Measurements from ENCODE around the gene ALS2. TPM values are rescaled to one million over a fixed set of nuclear protein-coding genes. Genes with fewer than 3 reads are reported as not detected.

ALS2 gene
- total RNA-seq, 1 experiment from 2014 or later = 38.3 TPM

- H3K4me3 Mint-ChIP-seq (ENCODE audit: unreplicated experiment) = no peak overlapping the region
- H3K36me3 Mint-ChIP-seq (ENCODE audit: insufficient read depth, unreplicated experiment) = no peaks in the 10 kb centered on the region
- CTCF ChIA-PET = interaction anchor here (0.6 kb wide), 1 partner anchor 50 kb away, joined by 3 read pairs; no protein-coding TSS in a partner anchor
- POLR2A ChIA-PET = no interaction called here
- BruUV-seq (replicated peaks) = no TSS peak
- H3K4me3 ChIP-seq (ENCODE audit: low read depth, low read length) = no peak overlapping the region
- no peak overlapping the region for H3K27ac Mint-ChIP-seq (ENCODE audit: unreplicated experiment)
- DNase-seq = no peak
- H3K4me1 ChIP-seq = no peaks in the 10 kb centered on the region
- no peaks in the 10 kb centered on the region for H3K27me3 ChIP-seq (replicated peaks; ENCODE audit: control insufficient read depth, insufficient read depth, low read length)
- peaks cover 17% of the 10 kb centered on the region for H3K27me3 Mint-ChIP-seq (ENCODE audit: insufficient read depth, unreplicated experiment)
- no peaks in the 10 kb centered on the region for H3K9me3 Mint-ChIP-seq (ENCODE audit: unreplicated experiment)
- no peaks in the 10 kb centered on the region for H3K4me1 Mint-ChIP-seq (ENCODE audit: low read depth, unreplicated experiment)
- no peaks in the 10 kb centered on the region for H3K9me3 ChIP-seq
- TF ChIP-seq CTCF (IDR thresholded peaks at IDR 0.05; ENCODE audit: insufficient read depth in 1 of 2, low read depth in 1 of 2, low read length in 1 of 2, severe bottlenecking in 1 of 2, unreplicated experiment in 1 of 2) = no peak
- intact Hi-C loops (cut with micrococcal nuclease; ENCODE audit: unreplicated experiment) = no loop called here
- no peaks in the 10 kb centered on the region for H3K36me3 ChIP-seq (ENCODE audit: control insufficient read depth, insufficient read depth, low read length)
Observed at GRCh38 chr2:201656740-201657139, 124.0 kb downstream of the ALS2 start.

GRCh38 chr2:201656102-201656501 lies 124.6 kb downstream of the ALS2 start:
- no peaks in the 10 kb centered on the region for H3K9me3 ChIP-seq
- Mint-ChIP-seq H3K27me3 (ENCODE audit: insufficient read depth, unreplicated experiment) (peaks cover 19% of the 10 kb centered on the region), H3K36me3 (ENCODE audit: insufficient read depth, unreplicated experiment) (no peaks in the 10 kb centered on the region), H3K27ac (ENCODE audit: unreplicated experiment) (no peak overlapping the region), H3K4me3 (ENCODE audit: unreplicated experiment) (no peak overlapping the region), H3K9me3 (ENCODE audit: unreplicated experiment) (no peaks in the 10 kb centered on the region), H3K4me1 (ENCODE audit: low read depth, unreplicated experiment) (no peaks in the 10 kb centered on the region)
- H3K36me3 ChIP-seq (ENCODE audit: control insufficient read depth, insufficient read depth, low read length) = no peaks in the 10 kb centered on the region
- ChIA-PET CTCF (no interaction called here), POLR2A (no interaction called here)
- TF ChIP-seq CTCF (IDR thresholded peaks at IDR 0.05; ENCODE audit: insufficient read depth in 1 of 2, low read depth in 1 of 2, low read length in 1 of 2, severe bottlenecking in 1 of 2, unreplicated experiment in 1 of 2) = no peak
- intact Hi-C loops (cut with micrococcal nuclease; ENCODE audit: unreplicated experiment) = no loop called here
- H3K27me3 ChIP-seq (replicated peaks; ENCODE audit: control insufficient read depth, insufficient read depth, low read length) = no peaks in the 10 kb centered on the region
- no peak for DNase-seq
- BruUV-seq (replicated peaks) = no TSS peak
- H3K4me3 ChIP-seq (ENCODE audit: low read depth, low read length) = no peak overlapping the region
- H3K4me1 ChIP-seq = no peaks in the 10 kb centered on the region

GRCh38 chr2:201654616-201655384 lies 125.9 kb downstream of the ALS2 start:
- Histone ChIP-seq H3K4me1 (no peaks in the 10 kb centered on the region), H3K4me3 (ENCODE audit: low read depth, low read length) (no peak overlapping the region), H3K27me3 (replicated peaks; ENCODE audit: control insufficient read depth, insufficient read depth, low read length) (no peaks in the 10 kb centered on the region), H3K9me3 (no peaks in the 10 kb centered on the region), H3K36me3 (ENCODE audit: control insufficient read depth, insufficient read depth, low read length) (no peaks in the 10 kb centered on the region)
- ChIA-PET POLR2A (no interaction called here), CTCF (no interaction called here)
- H3K27ac Mint-ChIP-seq (ENCODE audit: unreplicated experiment) = no peak overlapping the region
- H3K27me3 Mint-ChIP-seq (ENCODE audit: insufficient read depth, unreplicated experiment) = peaks cover 19% of the 10 kb centered on the region
- intact Hi-C loops (cut with micrococcal nuclease; ENCODE audit: unreplicated experiment) = no loop called here
- no peak for DNase-seq
- no peak overlapping the region for H3K4me3 Mint-ChIP-seq (ENCODE audit: unreplicated experiment)
- H3K36me3 Mint-ChIP-seq (ENCODE audit: insufficient read depth, unreplicated experiment) = no peaks in the 10 kb centered on the region
- no peak for TF ChIP-seq CTCF (IDR thresholded peaks at IDR 0.05; ENCODE audit: insufficient read depth in 1 of 2, low read depth in 1 of 2, low read length in 1 of 2, severe bottlenecking in 1 of 2, unreplicated experiment in 1 of 2)
- H3K4me1 Mint-ChIP-seq (ENCODE audit: low read depth, unreplicated experiment) = no peaks in the 10 kb centered on the region
- H3K9me3 Mint-ChIP-seq (ENCODE audit: unreplicated experiment) = no peaks in the 10 kb centered on the region
- BruUV-seq (replicated peaks) = no TSS peak
